ENCODE results near the gene ARID1A.

The ARID1A gene

GRCh38 chr1:26828411-26828991 lies 132.7 kb downstream of the ARID1A start:
- peaks cover 27% of the 10 kb centered on the region for H3K4me1 ChIP-seq (ENCODE audit: control insufficient read depth, insufficient read depth, low read length)
- H3K27ac ChIP-seq (ENCODE audit: low read length) = peak overlapping the region; percentile 18
- H3K4me3 ChIP-seq (ENCODE audit: low read length in 2 of 2) = no peak overlapping the region
- no peaks in the 10 kb centered on the region for H3K27me3 ChIP-seq (ENCODE audit: control insufficient read depth in 1 of 2, insufficient read depth in 2 of 2, low read length in 2 of 2)
- peaks cover 17 to 19% of the 10 kb centered on the region in 2 donors for H3K36me3 ChIP-seq (ENCODE audit: control insufficient read depth in 2 of 2, insufficient read depth in 2 of 2, low read length in 2 of 2)
- H3K9me3 ChIP-seq (ENCODE audit: control insufficient read depth in 2 of 2, low read length in 2 of 2) = no peaks in the 10 kb centered on the region
- H3K9ac ChIP-seq (ENCODE audit: low read length in 2 of 2) = peak overlapping the region; percentile 29 to 45

- Histone ChIP-seq H3K36me3 (ENCODE audit: control insufficient read depth in 2 of 2, insufficient read depth in 2 of 2, low read length in 2 of 2) (peaks cover 23 to 27% of the 10 kb centered on the region in 2 donors), H3K27me3 (ENCODE audit: control insufficient read depth in 1 of 2, insufficient read depth in 2 of 2, low read length in 2 of 2) (no peaks in the 10 kb centered on the region), H3K9ac (ENCODE audit: low read length in 2 of 2) (no peak overlapping the region), H3K4me3 (ENCODE audit: low read length in 2 of 2) (no peak overlapping the region), H3K9me3 (ENCODE audit: control insufficient read depth in 2 of 2, low read length in 2 of 2) (no peaks in the 10 kb centered on the region), H3K4me1 (ENCODE audit: control insufficient read depth, insufficient read depth, low read length) (peaks cover 27% of the 10 kb centered on the region), H3K27ac (ENCODE audit: low read length) (peak overlapping the region; percentile 18)
Observed at GRCh38 chr1:26829184-26829911, 133.5 kb downstream of the ARID1A start.

- H3K27me3 ChIP-seq (ENCODE audit: control insufficient read depth in 1 of 2, insufficient read depth in 2 of 2, low read length in 2 of 2) = no peaks in the 10 kb centered on the region
- H3K9ac ChIP-seq (ENCODE audit: low read length in 2 of 2) = no peak overlapping the region
- H3K36me3 ChIP-seq (ENCODE audit: control insufficient read depth in 2 of 2, insufficient read depth in 2 of 2, low read length in 2 of 2) = peaks cover 32 to 35% of the 10 kb centered on the region in 2 donors
- no peak overlapping the region for H3K27ac ChIP-seq (ENCODE audit: low read length)
- peaks cover 19% of the 10 kb centered on the region for H3K4me1 ChIP-seq (ENCODE audit: control insufficient read depth, insufficient read depth, low read length)
- H3K9me3 ChIP-seq (ENCODE audit: control insufficient read depth in 2 of 2, low read length in 2 of 2) = no peaks in the 10 kb centered on the region
- H3K4me3 ChIP-seq (ENCODE audit: low read length in 2 of 2) = no peak overlapping the region
Observed at GRCh38 chr1:26831059-26831458, 135.2 kb downstream of the ARID1A start.

Data from stomach smooth muscle (tissue), 2 donors.